B cell (primary cell): ENCODE data around the gene ADD3. TPM values are rescaled to one million over a fixed set of nuclear protein-coding genes. Genes with fewer than 3 reads are reported as not detected.

ENCODE experiments used
- ATAC-seq: fragments of 200-7000 bp; cut with Tn5 transposase; one replicate; pipeline ENCODE4 v1.10.0; 2021; ENCODE audit warnings: low read depth, mild to moderate bottlenecking, moderate number of reproducible peaks, moderate library complexity
- CTCF ChIA-PET: fragments of 350-600 bp; sonication (Branson Sonifier 250); formaldehyde crosslinking; loops from one replicate; lab custom pipeline; 2021; ENCODE audit warnings: antibody characterized with exemption, inconsistent platforms; lab: Charles Lee
- POLR2A ChIA-PET: fragments of 350-600 bp; sonication (Branson Sonifier 250); formaldehyde crosslinking; loops from one replicate; lab custom pipeline; 2021; ENCODE audit warnings: antibody characterized with exemption; lab: Charles Lee
- DNase-seq: peaks from one replicate; pipeline ENCODE4 v3.0.0; 2013
- H2AFZ ChIP-seq: 2 replicates; pipeline ENCODE4 v1.6.1; 2012; ENCODE audit warnings: mild to moderate bottlenecking, low read depth, low read length; ENCODE audit not compliant: insufficient read depth, poor library complexity, severe bottlenecking
- H3K27ac ChIP-seq, 2 donors: 1 replicate in 1 of 2; 2 replicates in 1 of 2; pipeline ENCODE4 v1.5.1; 2012 to 2013; ENCODE audit warnings: low read length in 2 of 2, mild to moderate bottlenecking in 2 of 2, moderate library complexity in 1 of 2
- H3K27me3 ChIP-seq, 4 experiments: fragments of 200-600 bp in 1 of 4; sonication (generic) in 1 of 4; replicated peaks in 1 of 4; 1 replicate in 2 of 4; 2 replicates in 2 of 4; pipeline versions ENCODE4 v1.6.1 to v1.7.0; 2013 to 2016; ENCODE audit warnings: low read length in 3 of 4, mild to moderate bottlenecking in 2 of 4, mixed read lengths in 1 of 4, moderate library complexity in 1 of 4; ENCODE audit not compliant: insufficient read depth in 4 of 4, control insufficient read depth in 3 of 4; ENCODE audit errors: control extremely low read depth in 1 of 4
- H3K36me3 ChIP-seq, 2 experiments: replicated peaks in 1 of 2; 1 replicate in 1 of 2; 2 replicates in 1 of 2; pipeline versions ENCODE4 v1.6.1 to v1.7.1; 2013; ENCODE audit warnings: low read length in 1 of 2; ENCODE audit not compliant: insufficient read depth in 2 of 2, control insufficient read depth in 1 of 2; ENCODE audit errors: control extremely low read depth in 1 of 2, extremely low read depth in 1 of 2
- H3K4me1 ChIP-seq, 2 donors: fragments of 200-600 bp in 1 of 2; sonication (generic) in 1 of 2; 1 replicate in 1 of 2; 2 replicates in 1 of 2; pipeline versions ENCODE4 v1.5.1 to v1.6.1; 2013 to 2017; ENCODE audit warnings: low read length in 2 of 2; ENCODE audit not compliant: control insufficient read depth in 2 of 2, insufficient read depth in 2 of 2
- H3K4me2 ChIP-seq: replicated peaks from 2 replicates; pipeline ENCODE3; 2012; ENCODE audit warnings: mild to moderate bottlenecking, low read depth, low read length; ENCODE audit not compliant: poor library complexity, severe bottlenecking
- H3K4me3 ChIP-seq, 5 experiments: fragments of 200-600 bp in 1 of 5; sonication (generic) in 1 of 5; 1 replicate in 3 of 5; 2 replicates in 2 of 5; pipeline versions ENCODE4 v1.5.1 to v1.7.0; 2011 to 2016; ENCODE audit warnings: low read length in 4 of 5, mild to moderate bottlenecking in 4 of 5, low read depth in 2 of 5, control low read depth in 1 of 5, moderate library complexity in 1 of 5; ENCODE audit not compliant: insufficient read depth in 1 of 5; ENCODE audit errors: control extremely low read depth in 1 of 5, extremely low read depth in 1 of 5
- H3K79me2 ChIP-seq: fragments of 200-600 bp; sonication (generic); one replicate; pipeline ENCODE4 v1.6.0; 2016; ENCODE audit warnings: low read length; ENCODE audit not compliant: control insufficient read depth, insufficient read depth
- H3K9ac ChIP-seq: fragments of 200-600 bp; sonication (generic); 2 replicates; pipeline ENCODE4 v1.6.1; 2017; ENCODE audit warnings: mild to moderate bottlenecking, low read length, moderate library complexity
- H3K9me3 ChIP-seq, 3 donors: one replicate each; pipeline versions ENCODE4 v1.6.1 to v1.7.1; 2013; ENCODE audit warnings: low read length in 2 of 3; ENCODE audit not compliant: control insufficient read depth in 2 of 3, insufficient read depth in 1 of 3; ENCODE audit errors: control extremely low read depth in 1 of 3
- H4K20me1 ChIP-seq: 2 replicates; pipeline ENCODE4 v1.6.0; 2012; ENCODE audit warnings: mild to moderate bottlenecking, low read length; ENCODE audit not compliant: insufficient read depth, control insufficient read depth, poor library complexity, severe bottlenecking
- H3K27ac Mint-ChIP-seq: one replicate; pipeline ENCODE4 v1.8.0; 2021; ENCODE audit warnings: mixed read lengths
- H3K27me3 Mint-ChIP-seq: one replicate; pipeline ENCODE4 v1.8.0; 2021; ENCODE audit warnings: mixed read lengths
- H3K4me1 Mint-ChIP-seq: one replicate; pipeline ENCODE4 v1.8.0; 2021; ENCODE audit warnings: mixed read lengths
- H3K4me3 Mint-ChIP-seq: one replicate; pipeline ENCODE4 v1.8.0; 2021; ENCODE audit warnings: mixed read lengths
- H3K9me3 Mint-ChIP-seq: one replicate; pipeline ENCODE4 v1.8.0; 2022; ENCODE audit warnings: mixed read lengths; ENCODE audit not compliant: insufficient read depth
- EZH2 ChIP-seq: IDR thresholded peaks from 2 replicates; pipeline ENCODE4 v1.6.1; 2012; ENCODE audit warnings: borderline replicate concordance, low read depth, mild to moderate bottlenecking, moderate library complexity, low read length; ENCODE audit not compliant: insufficient read depth, poor library complexity, severe bottlenecking
- WGBS: methylation state at CpG from one replicate; pipeline ENCODE4 v1.1.5; 2013; ENCODE audit warnings: missing lambda C conversion rate; ENCODE audit not compliant: insufficient coverage; 5-methylcytosine and 5-hydroxymethylcytosine counted together
- intact Hi-C: fragments of 100-400 bp; cut with micrococcal nuclease; formaldehyde crosslinking; loops from one replicate; pipeline ENCODE4 v1.10.0; 2022
- polyA plus RNA-seq: library from polyadenylated mRNA; depleted of rRNA; stranded (reverse); fragments of >200 nt; gene quantifications from 2 replicates; pipeline ENCODE4 v1.2.3, GENCODE V29; 2012
- total RNA-seq, 2 donors: library from RNA; stranded (reverse); fragments of 120-200 nt in 1 of 2; gene quantifications; 1 replicate in 1 of 2; 2 replicates in 1 of 2; pipeline versions ENCODE4 v1.2.3 to v1.2.4, GENCODE V29; 2013 to 2022
- TF ChIP-seq, protein P1 (sequence below): fragments of 200-600 bp; IDR thresholded peaks from one replicate; pipeline ENCODE4 v1.8.0; 2022; ENCODE audit warnings: antibody characterized with exemption, mild to moderate bottlenecking

The ADD3 gene
- total and polyA plus RNA-seq, 2 donors (not counting 1 experiment from before 2014, with no cell fraction given): 156 to 185 TPM

- Histone ChIP-seq H3K36me3 (no peaks in the 10 kb centered on the region), H3K27ac (no peak overlapping the region), H3K4me2 (no peak overlapping the region), H3K4me1 (peaks cover 18 to 20% of the 10 kb centered on the region in 2 donors), H3K79me2 (no peaks in the 10 kb centered on the region), H2AFZ (peak overlapping the region; percentile 20), H3K9me3 (no peaks in the 10 kb centered on the region), H3K4me3 (no peak overlapping the region), H3K27me3 (no peaks in the 10 kb centered on the region), H3K9ac (no peak overlapping the region), H4K20me1 (no peaks in the 10 kb centered on the region)
- ATAC-seq: no peak
- WGBS: 73% methylated on average over 1 of the region's 2 CpGs
- H3K9me3 Mint-ChIP-seq: no peaks in the 10 kb centered on the region
- POLR2A ChIA-PET: no interaction called here
- H3K4me3 Mint-ChIP-seq: no peak overlapping the region
- H3K27ac Mint-ChIP-seq: peak overlapping the region; percentile 29
- no peak for TF ChIP-seq EZH2
- TF ChIP-seq, protein P1, sequence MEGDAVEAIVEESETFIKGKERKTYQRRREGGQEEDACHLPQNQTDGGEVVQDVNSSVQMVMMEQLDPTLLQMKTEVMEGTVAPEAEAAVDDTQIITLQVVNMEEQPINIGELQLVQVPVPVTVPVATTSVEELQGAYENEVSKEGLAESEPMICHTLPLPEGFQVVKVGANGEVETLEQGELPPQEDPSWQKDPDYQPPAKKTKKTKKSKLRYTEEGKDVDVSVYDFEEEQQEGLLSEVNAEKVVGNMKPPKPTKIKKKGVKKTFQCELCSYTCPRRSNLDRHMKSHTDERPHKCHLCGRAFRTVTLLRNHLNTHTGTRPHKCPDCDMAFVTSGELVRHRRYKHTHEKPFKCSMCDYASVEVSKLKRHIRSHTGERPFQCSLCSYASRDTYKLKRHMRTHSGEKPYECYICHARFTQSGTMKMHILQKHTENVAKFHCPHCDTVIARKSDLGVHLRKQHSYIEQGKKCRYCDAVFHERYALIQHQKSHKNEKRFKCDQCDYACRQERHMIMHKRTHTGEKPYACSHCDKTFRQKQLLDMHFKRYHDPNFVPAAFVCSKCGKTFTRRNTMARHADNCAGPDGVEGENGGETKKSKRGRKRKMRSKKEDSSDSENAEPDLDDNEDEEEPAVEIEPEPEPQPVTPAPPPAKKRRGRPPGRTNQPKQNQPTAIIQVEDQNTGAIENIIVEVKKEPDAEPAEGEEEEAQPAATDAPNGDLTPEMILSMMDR: no peak
- peaks cover 25% of the 10 kb centered on the region for H3K4me1 Mint-ChIP-seq
- peak; percentile 25 for DNase-seq
- CTCF ChIA-PET: interaction anchor here (1.0 kb wide), 1 partner anchor 15 kb away, joined by 5 read pairs; no protein-coding TSS in a partner anchor
- intact Hi-C loops: no loop called here
- H3K27me3 Mint-ChIP-seq: no peaks in the 10 kb centered on the region
Observed at GRCh38 chr10:110002801-110003523, 4.8 kb upstream of the ADD3 start.

DNA sequence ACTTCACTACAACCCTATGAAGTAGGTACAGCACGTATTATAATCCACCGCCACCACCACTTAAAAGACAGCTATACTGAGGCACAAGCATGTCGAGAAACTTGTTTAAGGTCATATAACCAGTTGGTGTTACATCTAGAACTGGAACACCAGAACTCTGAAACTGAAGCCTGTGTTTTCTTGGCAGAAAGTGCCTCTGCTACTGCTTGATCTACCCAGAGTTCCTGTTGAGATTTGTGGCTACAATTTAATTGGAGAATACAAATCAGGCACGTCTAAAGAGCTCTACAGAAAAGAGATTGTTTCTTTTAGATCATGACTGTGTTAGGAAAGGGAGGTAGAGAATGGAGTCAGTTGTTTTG lies 4.3 kb upstream of the ADD3 start:
- ATAC-seq (no peak), DNase-seq (peak; percentile 11)
- H3K27ac ChIP-seq: no peak overlapping the region
- H3K27me3 ChIP-seq: no peaks in the 10 kb centered on the region
- Mint-ChIP-seq H3K27ac (peak overlapping the region; percentile 38), H3K4me1 (peaks cover 21% of the 10 kb centered on the region), H3K27me3 (no peaks in the 10 kb centered on the region), H3K4me3 (no peak overlapping the region), H3K9me3 (no peaks in the 10 kb centered on the region)
- intact Hi-C loops: no loop called here
- H3K9ac ChIP-seq: no peak overlapping the region
- TF ChIP-seq, protein P1: no peak
- no peak for TF ChIP-seq EZH2
- H4K20me1 ChIP-seq: no peaks in the 10 kb centered on the region
- whole genome bisulfite sequencing: 87% methylated on average over 3 of the region's 4 CpGs
- CTCF ChIA-PET: interaction anchor here (1.0 kb wide), 1 partner anchor 16 kb away, joined by 5 read pairs; no protein-coding TSS in a partner anchor
- H3K36me3 ChIP-seq: no peaks in the 10 kb centered on the region
- POLR2A ChIA-PET: no interaction called here
- no peaks in the 10 kb centered on the region for H3K9me3 ChIP-seq
- peaks cover 3% of the 10 kb centered on the region for H3K79me2 ChIP-seq
- H3K4me3 ChIP-seq: no peak overlapping the region
- H3K4me1 ChIP-seq: peaks cover 14 to 16% of the 10 kb centered on the region in 2 donors
- H3K4me2 ChIP-seq: no peak overlapping the region
- peak overlapping the region; percentile 20 for H2AFZ ChIP-seq
